HepG2 (cell line): Measurements from ENCODE around the gene ARAP3. TPM values are rescaled to one million over a fixed set of nuclear protein-coding genes. Genes with fewer than 3 reads are reported as not detected.

Experiments
- ARID5B ChIP-seq: IDR thresholded peaks from 2 replicates; pipeline ENCODE4 v1.4.0; 2020; ENCODE audit warnings: mild to moderate bottlenecking, missing genetic modification reagents
- ATM ChIP-seq: fragments of 450-650 bp; IDR thresholded peaks from 2 replicates; pipeline ENCODE4 v1.7.1; 2017; ENCODE audit warnings: mild to moderate bottlenecking, borderline replicate concordance
- CERS6 ChIP-seq: sonication (generic); formaldehyde crosslinking; IDR thresholded peaks from 2 replicates; pipeline ENCODE4 v1.5.0; 2020; ENCODE audit warnings: missing genetic modification reagents
- FIP1L1 ChIP-seq: fragments of 200-400 bp; formaldehyde crosslinking; IDR thresholded peaks from 2 replicates; pipeline ENCODE4 v1.6.1; 2018; ENCODE audit warnings: low read depth, mild to moderate bottlenecking, low read length, moderate library complexity, borderline replicate concordance; ENCODE audit not compliant: insufficient read depth
- FOXK1 ChIP-seq: sonication (generic); formaldehyde crosslinking; IDR thresholded peaks from 2 replicates; pipeline ENCODE4 v1.4.0; 2020; ENCODE audit warnings: low read depth, missing genetic modification reagents, borderline replicate concordance
- NCOA2 ChIP-seq: sonication (generic); formaldehyde crosslinking; IDR thresholded peaks from 2 replicates; pipeline ENCODE4 v1.8.0; 2022; ENCODE audit warnings: inconsistent platforms
- NFKBIZ ChIP-seq: IDR thresholded peaks from 2 replicates; pipeline ENCODE4 v1.6.1; 2018; ENCODE audit warnings: missing genetic modification reagents, missing compliant biosample characterization
- NFRKB ChIP-seq: fragments of 450-650 bp; IDR thresholded peaks from 2 replicates; pipeline ENCODE4 v1.6.1; 2017
- RNF2 ChIP-seq: fragments of 450-650 bp; conservative IDR thresholded peaks from 2 replicates; pipeline ENCODE4 v1.6.1; 2016; ENCODE audit warnings: low read depth
- STAT6 ChIP-seq: sonication (generic); formaldehyde crosslinking; IDR thresholded peaks from 2 replicates; pipeline ENCODE4 v1.4.0; 2020; ENCODE audit warnings: missing genetic modification reagents, mild to moderate bottlenecking, borderline replicate concordance
- TBL1XR1 ChIP-seq: fragments of 150-350 bp; IDR thresholded peaks from 2 replicates; pipeline ENCODE4 v1.6.1; 2014; ENCODE audit warnings: borderline replicate concordance, low read length; ENCODE audit not compliant: partially characterized antibody
- TOE1 ChIP-seq: sonication (generic); formaldehyde crosslinking; IDR thresholded peaks from 2 replicates; pipeline ENCODE4 v1.4.0; 2020; ENCODE audit warnings: mild to moderate bottlenecking, missing genetic modification reagents
- ZBTB21 ChIP-seq: sonication (generic); formaldehyde crosslinking; IDR thresholded peaks from 2 replicates; pipeline ENCODE4 v1.4.0; 2020; ENCODE audit warnings: missing genetic modification reagents
- ZBTB46 ChIP-seq: sonication (generic); formaldehyde crosslinking; IDR thresholded peaks from 2 replicates; pipeline ENCODE4 v1.4.0; 2020; ENCODE audit warnings: mild to moderate bottlenecking, missing genetic modification reagents, borderline replicate concordance
- ZFX ChIP-seq: sonication (generic); formaldehyde crosslinking; IDR thresholded peaks from 2 replicates; pipeline ENCODE4 v1.4.0; 2020; ENCODE audit warnings: mild to moderate bottlenecking, low read depth, missing genetic modification reagents, moderate library complexity
- ZNF138 ChIP-seq: sonication (generic); formaldehyde crosslinking; IDR thresholded peaks from 2 replicates; pipeline ENCODE4 v1.5.0; 2020; ENCODE audit warnings: mild to moderate bottlenecking, low read depth, missing genetic modification reagents
- ZNF263 ChIP-seq: sonication (generic); formaldehyde crosslinking; IDR thresholded peaks from 2 replicates; pipeline ENCODE4 v1.4.0; 2020; ENCODE audit warnings: missing genetic modification reagents
- ZNF530 ChIP-seq: sonication (generic); formaldehyde crosslinking; IDR thresholded peaks from 2 replicates; pipeline ENCODE4 v1.5.0; 2020; ENCODE audit warnings: low read depth, mild to moderate bottlenecking, missing genetic modification reagents
- ZNF607 ChIP-seq: sonication (generic); formaldehyde crosslinking; IDR thresholded peaks from 2 replicates; pipeline ENCODE4 v1.5.1; 2020; ENCODE audit warnings: missing genetic modification reagents, mild to moderate bottlenecking, borderline replicate concordance
- ZNF768 ChIP-seq: sonication (generic); formaldehyde crosslinking; IDR thresholded peaks from 2 replicates; pipeline ENCODE4 v1.4.0; 2020; ENCODE audit warnings: missing genetic modification reagents
- ZNF841 ChIP-seq: sonication (generic); formaldehyde crosslinking; IDR thresholded peaks from 2 replicates; pipeline ENCODE4 v1.8.1; 2023; ENCODE audit warnings: missing genetic modification reagents, borderline replicate concordance
- polyA plus RNA-seq, 8 experiments: library from polyadenylated mRNA; depleted of rRNA in 3 of 8; stranded (reverse) in 7 of 8; unstranded in 1 of 8; fragments of >200 nt; fragmentation: Illumina TruSeq in 4 of 8; extraction: Trizol in 4 of 8; gene quantifications; 2 replicates each; pipeline versions ENCODE4 v1.2.1 to v1.2.3, GENCODE V29; 2011 to 2016; ENCODE audit warnings: low read depth in 4 of 8, missing spikeins in 1 of 8, mixed read lengths in 1 of 8; ENCODE audit not compliant: insufficient read depth in 1 of 8
- total RNA-seq, 5 experiments: library from RNA; depleted of rRNA; stranded (reverse); fragments of >200 nt; fragmentation: Illumina TruSeq; extraction: Trizol; gene quantifications; 2 replicates each; pipeline ENCODE4 v1.2.3, GENCODE V29; 2016; ENCODE audit warnings: low read depth in 1 of 5

The ARAP3 gene
- total and polyA plus RNA-seq, 2 of the 13 experiments (the other 11 are each of a cell fraction or from before 2014, with no cell fraction given): 0.25 TPM; not detected in 1

GRCh38 chr5:141637767-141638419, 44.1 kb downstream of the ARAP3 start (continued):
- TF ChIP-seq ZNF841 (CRISPR knock-in tag): no peak
- TF ChIP-seq ZNF138 (CRISPR knock-in tag): no peak
- no peak for TF ChIP-seq ZNF263 (CRISPR knock-in tag)
- no peak for TF ChIP-seq FIP1L1
- TF ChIP-seq NCOA2 (CRISPR knock-in tag): no peak
- no peak for TF ChIP-seq RNF2
- TF ChIP-seq NFKBIZ (CRISPR knock-in tag): no peak
- no peak for TF ChIP-seq TOE1 (CRISPR knock-in tag)
- TF ChIP-seq CERS6: no peak
- TF ChIP-seq ATM: no peak
- TF ChIP-seq ZNF530 (CRISPR knock-in tag): no peak
- TF ChIP-seq STAT6 (CRISPR knock-in tag): no peak
- no peak for TF ChIP-seq NFRKB
- TF ChIP-seq TBL1XR1: no peak
- TF ChIP-seq ZBTB21 (CRISPR knock-in tag): no peak
- TF ChIP-seq ZBTB46 (CRISPR knock-in tag): no peak
- 0 out of 2 replicates have a peak, but pooled peaks have one; percentile 27 for TF ChIP-seq ZNF768
- TF ChIP-seq ZFX (CRISPR knock-in tag): peak; percentile 41
- TF ChIP-seq FOXK1 (CRISPR knock-in tag): no peak
- TF ChIP-seq ZNF607 (CRISPR knock-in tag): no peak
- no peak for TF ChIP-seq ARID5B (CRISPR knock-in tag)
